Sigmoid colon (tissue), 4 donors: ENCODE measurements around the gene WASF2.

ENCODE experiments used
- POLR2A ChIP-seq, 2 donors: fragments of 450-650 bp; IDR thresholded peaks; one replicate each; pipeline ENCODE4 v1.6.1; 2016; ENCODE audit warnings: antibody characterized with exemption in 2 of 2, mild to moderate bottlenecking in 2 of 2, moderate library complexity in 2 of 2
- POLR2AphosphoS5 ChIP-seq, 4 donors: sonication (generic); formaldehyde crosslinking; IDR thresholded peaks; one replicate each; pipeline ENCODE4 v1.6.1; 2017; ENCODE audit warnings: antibody characterized with exemption in 4 of 4
- TF ChIP-seq, protein P1 (sequence below), 4 experiments: fragments of 450-650 bp in 3 of 4; fragments of 200-600 bp in 1 of 4; IDR thresholded peaks; one replicate each; pipeline ENCODE4 v1.5.1; 2016 to 2019; ENCODE audit warnings: antibody characterized with exemption in 4 of 4, mild to moderate bottlenecking in 3 of 4, moderate library complexity in 2 of 4

- TF ChIP-seq, protein P1, sequence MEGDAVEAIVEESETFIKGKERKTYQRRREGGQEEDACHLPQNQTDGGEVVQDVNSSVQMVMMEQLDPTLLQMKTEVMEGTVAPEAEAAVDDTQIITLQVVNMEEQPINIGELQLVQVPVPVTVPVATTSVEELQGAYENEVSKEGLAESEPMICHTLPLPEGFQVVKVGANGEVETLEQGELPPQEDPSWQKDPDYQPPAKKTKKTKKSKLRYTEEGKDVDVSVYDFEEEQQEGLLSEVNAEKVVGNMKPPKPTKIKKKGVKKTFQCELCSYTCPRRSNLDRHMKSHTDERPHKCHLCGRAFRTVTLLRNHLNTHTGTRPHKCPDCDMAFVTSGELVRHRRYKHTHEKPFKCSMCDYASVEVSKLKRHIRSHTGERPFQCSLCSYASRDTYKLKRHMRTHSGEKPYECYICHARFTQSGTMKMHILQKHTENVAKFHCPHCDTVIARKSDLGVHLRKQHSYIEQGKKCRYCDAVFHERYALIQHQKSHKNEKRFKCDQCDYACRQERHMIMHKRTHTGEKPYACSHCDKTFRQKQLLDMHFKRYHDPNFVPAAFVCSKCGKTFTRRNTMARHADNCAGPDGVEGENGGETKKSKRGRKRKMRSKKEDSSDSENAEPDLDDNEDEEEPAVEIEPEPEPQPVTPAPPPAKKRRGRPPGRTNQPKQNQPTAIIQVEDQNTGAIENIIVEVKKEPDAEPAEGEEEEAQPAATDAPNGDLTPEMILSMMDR (IDR thresholded peaks at IDR 0.05) = no peak
- TF ChIP-seq POLR2A (IDR thresholded peaks at IDR 0.05) = no peak
- no peak for TF ChIP-seq POLR2AphosphoS5 (IDR thresholded peaks at IDR 0.05)
These were observed 51.3 kb downstream of the WASF2 start for GRCh38 chr1:27438621-27439061.
